Hindlimb muscle (tissue), 1 donor: ENCODE results near the gene NTMT1. TPM values are rescaled to one million over a fixed set of nuclear protein-coding genes. Genes with fewer than 3 reads are reported as not detected.

Source experiments
- DNase-seq: peaks from one replicate; pipeline ENCODE4 v3.0.0-alpha.2; 2013
- polyA plus RNA-seq: library from polyadenylated mRNA; unstranded; fragments of 120-200 nt; gene quantifications from one replicate; pipeline ENCODE4 v1.2.1, GENCODE V29; 2013; ENCODE audit not compliant: insufficient read length

The NTMT1 gene
- polyA plus RNA-seq, 1 donor = 40.1 TPM

- peak; percentile 69 for DNase-seq
These were observed 28.4 kb upstream of the NTMT1 start for GRCh38 chr9:129597355-129598088.

- no peak for DNase-seq
These were observed 27.8 kb upstream of the NTMT1 start for GRCh38 chr9:129598089-129598596.

GRCh38 chr9:129601082-129601674 is 24.8 kb upstream of the NTMT1 start:
- DNase-seq = no peak

- DNase-seq = no peak
These were observed 23.2 kb upstream of the NTMT1 start for GRCh38 chr9:129602598-129603415.

GRCh38 chr9:129604056-129604765 is 21.8 kb upstream of the NTMT1 start:
- DNase-seq = no peak

- no peak for DNase-seq
These were observed 21.2 kb upstream of the NTMT1 start for GRCh38 chr9:129604766-129605163.

GRCh38 chr9:129606161-129607026 is 19.6 kb upstream of the NTMT1 start:
- DNase-seq = no peak

GRCh38 chr9:129607027-129607387 is 19.0 kb upstream of the NTMT1 start:
- no peak for DNase-seq

GRCh38 chr9:129608561-129609481 is 17.1 kb upstream of the NTMT1 start:
- no peak for DNase-seq

GRCh38 chr9:129609486-129610212 is 16.3 kb upstream of the NTMT1 start:
- no peak for DNase-seq

GRCh38 chr9:129610213-129610472 is 15.8 kb upstream of the NTMT1 start:
- no peak for DNase-seq

- DNase-seq = peak; percentile 87
These were observed 15.3 kb upstream of the NTMT1 start for GRCh38 chr9:129610473-129611306.

- DNase-seq = no peak
These were observed 14.6 kb upstream of the NTMT1 start for GRCh38 chr9:129611307-129611800.

GRCh38 chr9:129612123-129612522 is 13.8 kb upstream of the NTMT1 start:
- no peak for DNase-seq

- DNase-seq = no peak
These were observed 13.0 kb upstream of the NTMT1 start for GRCh38 chr9:129612815-129613519.

GRCh38 chr9:129613520-129614175 is 12.3 kb upstream of the NTMT1 start:
- DNase-seq = no peak

GRCh38 chr9:129614932-129615331 is 11.0 kb upstream of the NTMT1 start:
- DNase-seq = no peak
